Fibroblast of the aortic adventitia (primary cell): ENCODE measurements around the gene ARG2. TPM values are rescaled to one million over a fixed set of nuclear protein-coding genes. Genes with fewer than 3 reads are reported as not detected.

Experiments used
- DNase-seq: peaks from one replicate; pipeline ENCODE4 v3.0.0-alpha.2; 2010; ENCODE audit warnings: low read depth
- H3K4me3 ChIP-seq: 2 replicates; pipeline ENCODE4 v1.5.1; 2011; ENCODE audit warnings: low read depth, mild to moderate bottlenecking, control low read depth, low read length, moderate library complexity
- small RNA-seq: library from RNA; depleted of rRNA; stranded (forward); fragments of <200 nt; gene quantifications from one replicate; pipeline ENCODE3, GENCODE V24; 2012
- total RNA-seq: library from RNA; depleted of rRNA; stranded (reverse); fragments of >200 nt; gene quantifications from 2 replicates; pipeline ENCODE4 v1.2.3, GENCODE V29; 2012; ENCODE audit warnings: low replicate concordance
- TF ChIP-seq, protein P1 (sequence below): IDR thresholded peaks from 2 replicates; pipeline ENCODE4 v1.5.1; 2011; ENCODE audit warnings: mild to moderate bottlenecking, low read length, control low read depth, inconsistent platforms; ENCODE audit not compliant: insufficient read depth

The ARG2 gene
- total RNA-seq, 1 donor = 7.0 TPM

DNA sequence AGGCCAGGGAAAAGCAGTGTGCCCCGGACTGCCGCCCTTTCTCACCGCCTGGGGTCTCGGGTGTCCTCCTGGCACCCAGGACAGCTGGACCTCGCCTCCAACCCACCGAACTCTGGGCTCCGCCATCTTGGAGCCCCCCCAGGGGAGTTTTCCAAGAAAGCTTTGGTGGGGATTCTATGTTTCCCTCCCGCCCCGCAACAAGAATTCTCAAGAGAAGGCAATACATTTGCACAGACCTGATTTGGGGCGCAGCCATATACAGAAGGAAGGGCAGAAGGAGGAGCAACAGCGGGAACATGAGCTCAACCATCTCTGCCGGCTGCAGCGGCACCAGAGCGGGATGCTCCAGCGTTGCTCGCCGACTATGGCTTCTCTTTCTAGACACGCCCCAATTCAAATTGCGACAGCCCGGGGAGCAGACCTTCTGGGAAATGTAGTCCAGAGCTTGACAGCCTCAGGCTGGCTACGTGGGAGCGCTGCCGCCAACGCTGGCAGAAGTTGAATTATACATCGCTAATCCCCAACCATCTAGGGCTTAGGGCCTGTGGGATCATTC lies 75.8 kb downstream of the ARG2 start, which contains the start of gene RDH11:
TSS of gene RDH11 (minus strand) at position 371 of the 556 bp plus-strand sequence. CDS start at position 310, 61 bp downstream.
- peak; percentile 89 for DNase-seq
- TF ChIP-seq, protein P1, sequence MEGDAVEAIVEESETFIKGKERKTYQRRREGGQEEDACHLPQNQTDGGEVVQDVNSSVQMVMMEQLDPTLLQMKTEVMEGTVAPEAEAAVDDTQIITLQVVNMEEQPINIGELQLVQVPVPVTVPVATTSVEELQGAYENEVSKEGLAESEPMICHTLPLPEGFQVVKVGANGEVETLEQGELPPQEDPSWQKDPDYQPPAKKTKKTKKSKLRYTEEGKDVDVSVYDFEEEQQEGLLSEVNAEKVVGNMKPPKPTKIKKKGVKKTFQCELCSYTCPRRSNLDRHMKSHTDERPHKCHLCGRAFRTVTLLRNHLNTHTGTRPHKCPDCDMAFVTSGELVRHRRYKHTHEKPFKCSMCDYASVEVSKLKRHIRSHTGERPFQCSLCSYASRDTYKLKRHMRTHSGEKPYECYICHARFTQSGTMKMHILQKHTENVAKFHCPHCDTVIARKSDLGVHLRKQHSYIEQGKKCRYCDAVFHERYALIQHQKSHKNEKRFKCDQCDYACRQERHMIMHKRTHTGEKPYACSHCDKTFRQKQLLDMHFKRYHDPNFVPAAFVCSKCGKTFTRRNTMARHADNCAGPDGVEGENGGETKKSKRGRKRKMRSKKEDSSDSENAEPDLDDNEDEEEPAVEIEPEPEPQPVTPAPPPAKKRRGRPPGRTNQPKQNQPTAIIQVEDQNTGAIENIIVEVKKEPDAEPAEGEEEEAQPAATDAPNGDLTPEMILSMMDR = no peak
- peak within 1 kb of the TSS; percentile 97 for H3K4me3 ChIP-seq

DNA sequence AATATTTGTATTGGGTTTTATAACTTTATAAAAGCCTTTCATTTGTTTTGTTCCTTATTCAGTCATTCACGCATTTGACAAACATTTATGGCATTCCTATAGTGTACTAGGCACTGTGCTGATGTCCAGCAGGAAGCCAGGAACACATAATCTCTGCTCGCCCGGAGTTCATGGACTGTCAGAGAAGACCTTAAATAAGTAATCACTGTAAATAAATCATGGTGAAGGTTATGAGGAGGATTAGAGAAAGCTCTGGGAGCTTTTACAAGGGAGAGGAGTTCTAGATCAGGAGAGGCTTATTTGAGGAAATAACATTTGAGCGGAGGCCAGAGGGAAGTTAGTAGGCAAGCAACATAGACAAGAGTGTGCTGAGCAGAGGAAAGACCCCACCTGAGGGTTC lies 77.3 kb downstream of the ARG2 start:
- no peak for DNase-seq
- H3K4me3 ChIP-seq = no peak overlapping the region
- TF ChIP-seq, protein P1 = no peak

DNA sequence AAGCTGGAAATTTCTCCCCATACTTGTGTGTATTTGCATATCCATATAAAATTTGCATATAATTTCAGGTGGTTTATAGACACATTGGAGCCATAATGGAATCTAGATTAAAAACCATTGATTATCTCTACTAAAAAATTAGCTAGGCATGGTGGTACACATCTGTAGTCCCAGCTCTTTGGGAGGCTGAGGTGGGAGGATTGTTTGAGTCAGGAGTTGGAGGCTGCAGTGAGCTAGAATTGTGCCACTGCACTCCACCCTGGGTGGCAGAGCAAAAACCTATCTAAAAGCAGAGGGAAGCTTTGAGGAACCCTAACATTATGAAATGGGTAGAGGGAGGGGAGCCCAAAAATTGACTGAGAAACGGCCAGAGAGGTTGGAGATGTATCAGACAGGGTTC lies 78.5 kb downstream of the ARG2 start:
- H3K4me3 ChIP-seq = no peak overlapping the region
- DNase-seq = no peak
- TF ChIP-seq, protein P1 = no peak

Small RNAs within 50 kb of the gene (small RNA-seq; reads per million reads assigned to genes)
- gene AL132640.3 (not detected), gene RF00019 (not detected), gene RNA5SP386 (not detected)

Other genes starting within 250 kb of the ARG2 start
- 1.8 and 2.8 TPM in 2 replicates for gene PLEK2, start 207.8 kb upstream of the ARG2 start, total RNA-seq
- 0.81 and 1.8 TPM in 2 replicates for gene TMEM229B, start 131.2 kb upstream of the ARG2 start, total RNA-seq
- gene PLEKHH1, start 86.6 kb upstream of the ARG2 start, total RNA-seq = 0.45 TPM in 1 of 2 replicates, not detected in the other
- gene PIGH, start 19.7 kb upstream of the ARG2 start, total RNA-seq = 8.0 and 16.8 TPM in 2 replicates
- 48.5 and 69.0 TPM in 2 replicates for gene VTI1B, start 54.7 kb downstream of the ARG2 start, total RNA-seq
- gene RDH11, start 75.8 kb downstream of the ARG2 start, total RNA-seq = 78.9 and 110 TPM in 2 replicates
- gene RDH12, start 82.0 kb downstream of the ARG2 start, total RNA-seq = 0.82 TPM in 1 of 2 replicates, not detected in the other
- gene ZFYVE26, start 196.7 kb downstream of the ARG2 start, total RNA-seq = 24.3 and 30.8 TPM in 2 replicates
- gene RAD51B, start 199.9 kb downstream of the ARG2 start, total RNA-seq = 28.5 and 28.7 TPM in 2 replicates